HG03039 (cell line): ENCODE results near the gene SNX25.
"Not testable (repeated sequence)": the region's sequence is repeated elsewhere in the genome, so short reads cannot be mapped to it uniquely, and the experiment has no call there.

Experiments used
- ATAC-seq: cut with Tn5 transposase; IDR thresholded peaks from one replicate; pipeline ENCODE4 v1.9.1; 2021; ENCODE audit warnings: mild to moderate bottlenecking, moderate library complexity; ENCODE audit not compliant: unreplicated experiment

SNX25 gene

DNA sequence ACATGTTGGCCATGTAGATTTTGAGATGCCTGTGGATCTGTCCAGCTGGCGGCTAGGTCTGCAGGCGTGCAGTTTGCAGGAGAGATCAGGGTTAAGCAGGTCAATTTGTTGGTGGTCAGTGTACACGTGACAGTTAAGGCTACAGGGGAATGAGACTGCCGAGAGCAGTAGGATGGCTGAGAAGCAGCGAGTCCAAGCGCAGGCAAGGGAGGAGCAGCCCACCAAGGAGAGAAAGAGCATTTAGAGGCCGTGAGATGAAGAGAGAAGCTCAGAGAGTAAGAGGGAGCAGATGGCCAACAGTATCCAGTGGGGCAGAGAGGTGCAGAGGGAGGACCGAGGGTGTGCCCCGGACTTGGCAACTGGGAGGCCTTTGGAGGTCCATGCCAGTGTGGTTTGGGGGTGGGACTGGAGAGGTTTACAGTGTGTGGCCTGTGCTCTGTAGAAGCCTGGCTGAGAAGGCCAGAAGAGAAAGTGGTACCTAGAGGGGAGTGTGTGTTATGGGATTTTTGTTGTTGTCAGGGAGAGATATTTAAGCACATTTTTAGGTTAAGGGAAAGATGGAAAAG lies 18.4 kb downstream of the SNX25 start:
- ATAC-seq = no peak

DNA sequence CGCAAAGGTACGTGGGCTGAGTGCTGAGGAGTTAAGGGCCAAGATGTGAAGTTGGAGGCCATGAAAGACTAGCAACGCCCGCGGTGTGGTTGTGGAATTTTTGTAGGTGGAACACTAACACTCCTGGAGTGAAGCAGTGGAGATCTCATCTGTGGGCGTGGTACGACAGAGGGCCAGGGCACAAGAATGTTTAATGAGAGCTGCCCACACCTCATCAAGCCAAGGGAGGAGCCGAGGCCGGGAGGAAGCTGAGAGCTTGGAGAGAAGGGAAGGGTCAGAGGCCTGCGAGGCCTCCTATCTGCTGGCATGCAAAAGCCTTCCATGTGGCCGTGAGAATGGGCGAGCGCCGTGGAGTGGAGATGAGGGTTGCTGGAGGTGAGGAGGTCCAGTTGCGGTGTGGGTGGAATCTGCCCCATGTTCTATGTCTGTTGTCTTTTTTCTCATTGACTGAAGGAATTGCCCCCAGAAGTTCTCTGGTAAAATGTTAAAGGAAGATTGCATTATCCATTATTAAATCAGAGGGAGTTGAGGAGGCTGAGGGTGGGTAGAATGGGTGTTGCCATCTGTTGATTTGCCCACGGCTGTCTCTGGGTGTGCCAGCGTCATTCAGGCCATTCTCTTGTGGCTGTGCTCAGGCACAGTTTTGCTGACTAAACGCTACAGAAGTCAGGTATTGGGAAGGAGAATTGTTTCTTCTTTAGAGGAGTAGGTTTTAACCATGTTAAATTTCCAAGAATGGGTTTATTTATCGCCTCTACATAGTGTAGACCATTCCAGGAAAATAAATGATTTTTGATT lies 19.8 kb downstream of the SNX25 start:
- no peak for ATAC-seq

DNA sequence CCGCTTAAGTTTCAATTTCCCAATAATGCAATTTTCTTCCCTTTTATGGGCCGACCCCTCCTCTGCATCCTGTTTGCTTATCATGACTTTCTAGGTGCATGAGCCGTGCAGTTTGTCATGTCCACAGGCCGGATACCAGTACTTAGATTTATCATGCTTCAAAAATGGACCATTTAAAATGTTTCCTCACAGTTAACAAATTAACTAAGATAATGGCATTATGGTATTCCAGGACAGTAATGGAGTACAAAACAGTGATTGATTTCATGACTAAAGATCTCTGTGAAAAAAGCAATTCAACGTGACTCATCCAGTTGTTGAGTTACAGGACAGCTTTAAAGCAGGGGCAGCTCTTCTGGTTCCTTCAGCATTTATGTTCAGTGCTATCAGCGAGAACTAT lies 23.0 kb downstream of the SNX25 start:
- ATAC-seq = no peak

GRCh38 chr4:185235119-185235842 lies 25.9 kb downstream of the SNX25 start:
- ATAC-seq = no peak

GRCh38 chr4:185235843-185236503 lies 26.6 kb downstream of the SNX25 start:
- no peak for ATAC-seq

GRCh38 chr4:185237175-185237574 lies 27.8 kb downstream of the SNX25 start:
- no peak for ATAC-seq

GRCh38 chr4:185238215-185238681 lies 28.9 kb downstream of the SNX25 start:
- ATAC-seq = no peak

DNA sequence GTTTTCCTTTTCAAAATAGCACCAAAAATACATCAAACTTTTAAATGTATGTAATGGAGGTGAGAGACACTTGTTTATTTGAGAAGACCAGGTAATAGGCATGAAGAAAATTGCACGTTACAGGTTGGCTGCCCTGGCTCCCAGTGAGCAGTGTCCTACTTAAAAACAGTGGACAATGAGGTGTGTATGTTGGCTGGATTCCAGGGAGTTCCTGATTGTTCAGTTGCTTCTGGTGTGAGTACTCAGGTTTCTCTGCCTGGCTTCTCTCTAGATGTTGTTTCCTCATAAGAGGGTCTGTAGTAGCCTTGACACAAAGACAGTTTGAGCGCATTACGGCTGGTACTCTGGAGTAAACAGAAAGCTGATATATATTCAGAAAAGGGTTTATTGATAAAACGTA lies 29.4 kb downstream of the SNX25 start:
- no peak for ATAC-seq

- not testable (repeated sequence) for ATAC-seq
Measured at GRCh38 chr4:185240486-185240885, 31.1 kb downstream of the SNX25 start.

- ATAC-seq = no peak
Measured at GRCh38 chr4:185242749-185243533, 33.5 kb downstream of the SNX25 start.

- no peak for ATAC-seq
Measured at GRCh38 chr4:185243879-185244278, 34.5 kb downstream of the SNX25 start.

GRCh38 chr4:185244763-185245162 lies 35.4 kb downstream of the SNX25 start:
- ATAC-seq = no peak

DNA sequence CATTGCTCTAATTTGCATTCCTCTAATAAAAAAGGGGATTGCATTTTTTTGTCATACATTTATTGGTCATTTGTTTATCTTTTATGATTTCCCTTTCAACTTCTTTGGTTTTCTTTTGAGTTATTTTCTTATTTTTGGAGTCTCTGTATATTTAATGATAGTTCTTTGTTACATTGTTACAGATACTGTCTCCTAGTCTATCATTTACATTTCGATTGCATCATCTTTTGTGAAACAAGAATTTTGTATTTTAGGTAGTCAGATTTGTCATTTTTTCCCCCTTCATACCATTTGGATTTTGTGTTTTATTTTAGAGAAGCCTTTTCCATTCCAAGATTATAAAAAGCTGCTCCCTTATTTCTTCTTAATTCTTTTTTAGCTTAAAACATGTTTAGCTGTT lies 37.1 kb downstream of the SNX25 start:
- no peak for ATAC-seq

GRCh38 chr4:185247151-185247550 lies 37.8 kb downstream of the SNX25 start:
- ATAC-seq = no peak

GRCh38 chr4:185248393-185249039 lies 39.1 kb downstream of the SNX25 start:
- no peak for ATAC-seq

DNA sequence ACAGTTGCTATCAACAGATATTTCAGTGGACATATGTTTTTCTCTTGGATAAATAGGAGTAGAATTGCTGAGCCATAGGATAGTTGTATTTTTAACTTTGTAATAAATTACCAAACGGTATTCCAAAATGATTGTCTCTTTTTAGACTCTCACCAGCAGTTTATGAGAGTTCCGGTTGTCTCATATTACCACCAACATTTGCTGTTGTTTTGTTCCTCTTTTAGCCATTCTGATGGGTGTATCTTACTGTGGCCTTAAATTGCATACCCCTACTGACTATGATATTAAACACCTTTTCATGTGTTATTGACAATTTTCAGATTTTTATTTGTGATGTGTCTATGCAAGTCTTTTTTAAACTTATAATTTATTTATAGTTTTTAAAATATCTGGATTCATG lies 39.7 kb downstream of the SNX25 start:
- ATAC-seq = no peak

GRCh38 chr4:185254434-185254833 lies 45.0 kb downstream of the SNX25 start:
- no peak for ATAC-seq

DNA sequence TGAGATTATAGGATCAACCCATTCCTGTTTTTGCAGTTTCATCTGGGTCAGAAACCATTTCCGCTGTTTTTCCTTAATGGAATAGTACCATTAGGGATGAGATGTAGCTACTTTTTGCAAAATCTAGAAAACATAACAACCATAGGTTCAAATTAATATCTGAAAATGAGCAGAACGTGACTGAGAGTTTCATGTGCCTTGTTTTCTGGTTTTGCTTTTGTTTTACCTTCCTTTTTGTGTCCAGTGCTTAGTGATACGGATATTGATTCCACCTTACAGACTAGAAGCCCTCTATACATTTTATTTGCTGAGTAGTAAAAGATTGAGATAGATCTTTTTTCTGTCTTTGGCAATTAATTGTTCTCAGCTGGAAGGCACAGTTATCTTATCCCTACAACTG lies 46.5 kb downstream of the SNX25 start:
- ATAC-seq = no peak

- no peak for ATAC-seq
Measured at GRCh38 chr4:185256446-185256845, 47.0 kb downstream of the SNX25 start.

DNA sequence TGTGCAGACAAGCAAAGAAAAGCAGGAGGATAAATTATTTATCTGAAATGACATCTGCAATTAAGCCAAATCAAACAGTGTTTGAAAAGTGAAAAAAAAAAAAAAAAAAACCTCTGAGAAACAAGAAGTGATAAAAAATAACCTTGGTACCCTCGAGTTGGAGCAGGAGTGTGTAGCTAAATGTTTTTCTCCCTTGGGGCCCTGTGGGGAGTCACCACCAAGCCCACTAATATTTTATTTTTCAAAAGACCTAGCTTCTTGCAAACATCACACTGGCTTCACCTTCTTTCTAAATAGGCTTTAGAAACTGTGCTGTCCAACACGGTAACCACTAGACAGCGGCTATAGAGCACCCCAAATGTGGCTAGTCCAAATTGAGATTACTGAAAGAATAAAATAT lies 47.7 kb downstream of the SNX25 start:
- ATAC-seq = no peak
